GM12878 (cell line): ENCODE data around the gene EXOC4. TPM values are rescaled to one million over a fixed set of nuclear protein-coding genes. Genes with fewer than 3 reads are reported as not detected.
A peak's percentile ranks its signal among the peaks of the same experiment; 100 is the strongest.

Source experiments
- ATAC-seq: fragments of 200-7000 bp; cut with Tn5 transposase; 3 replicates; pipeline ENCODE4 v1.9.1; 2020; ENCODE audit warnings: mild to moderate bottlenecking, moderate library complexity
- BruUV-seq: library from RNA; stranded (reverse); fragments of 400-500 nt; replicated peaks from 2 replicates; lab custom pipeline; 2021; lab: Mats Ljungman, UMichigan
- CTCF ChIA-PET: fragments of 300-600 bp; sonication (Branson Sonifier 250); formaldehyde crosslinking; extraction: SDS; loops from one replicate; lab custom pipeline; 2021; ENCODE audit warnings: inconsistent platforms; lab: Yijun Ruan, JAX
- POLR2A ChIA-PET: fragments of 350-600 bp; formaldehyde crosslinking; extraction: SDS; loops from one replicate; lab custom pipeline; 2021; ENCODE audit warnings: inconsistent platforms; lab: Charles Lee
- RAD21 ChIA-PET: fragments of 300-600 bp; sonication (Branson Sonifier 250); formaldehyde crosslinking; loops from one replicate; lab custom pipeline; 2023; ENCODE audit warnings: antibody characterized with exemption; ENCODE audit not compliant: unreplicated experiment; lab: Charles Lee
- SMC1A ChIA-PET: fragments of 300-600 bp; sonication (Branson Sonifier 250); formaldehyde crosslinking; loops from one replicate; lab custom pipeline; 2023; ENCODE audit not compliant: unreplicated experiment, uncharacterized antibody; lab: Charles Lee
- DNase-seq: peaks from one replicate; pipeline ENCODE4 v3.0.0-alpha.2; 2011; ENCODE audit warnings: low read depth, low spot score
- FAIRE-seq: peaks from 3 replicates; lab custom pipeline; 2011; peaks lifted over from hg19 to GRCh38; lab: Jason Lieb, UNC
- H2AFZ ChIP-seq: 2 replicates; pipeline ENCODE4 v1.6.0; 2011; ENCODE audit warnings: low read depth, low read length, control low read depth; ENCODE audit not compliant: control insufficient read depth
- H3K27ac ChIP-seq: 2 replicates; pipeline ENCODE4 v1.5.1; 2011; ENCODE audit warnings: control low read depth; ENCODE audit not compliant: control insufficient read depth, insufficient read depth
- H3K27me3 ChIP-seq, 2 experiments: replicated peaks in 1 of 2; 2 replicates each; pipeline versions ENCODE4 v1.6.0 to v1.6.1; 2011; ENCODE audit warnings: low read length in 1 of 2; ENCODE audit not compliant: control insufficient read depth in 2 of 2, insufficient read depth in 2 of 2
- H3K36me3 ChIP-seq, 2 experiments: 2 replicates each; pipeline ENCODE4 v1.5.1; 2011; ENCODE audit warnings: low read length in 1 of 2; ENCODE audit not compliant: control insufficient read depth in 2 of 2, insufficient read depth in 2 of 2
- H3K4me1 ChIP-seq: 2 replicates; pipeline ENCODE4 v1.6.1; 2011; ENCODE audit warnings: mild to moderate bottlenecking, low read length, moderate library complexity, mixed read lengths; ENCODE audit not compliant: control insufficient read depth, insufficient read depth
- H3K4me2 ChIP-seq: 2 replicates; pipeline ENCODE4 v1.6.0; 2011; ENCODE audit warnings: control low read depth; ENCODE audit not compliant: control insufficient read depth, insufficient read depth
- H3K4me3 ChIP-seq: fragments of 200-600 bp; sonication (generic); 2 replicates; pipeline ENCODE4 v1.5.1; 2016
- H3K79me2 ChIP-seq: 2 replicates; pipeline ENCODE4 v1.6.0; 2011; ENCODE audit warnings: low read length; ENCODE audit not compliant: control insufficient read depth, insufficient read depth
- H3K9ac ChIP-seq: 2 replicates; pipeline ENCODE4 v1.8.0; 2011; ENCODE audit warnings: low read length, control low read depth, mixed read lengths; ENCODE audit not compliant: control insufficient read depth, insufficient read depth
- H3K9me3 ChIP-seq: replicated peaks from 3 replicates; pipeline ENCODE4 v1.5.1; 2011; ENCODE audit warnings: mild to moderate bottlenecking, low read length; ENCODE audit not compliant: control insufficient read depth, insufficient read depth
- H4K20me1 ChIP-seq: 2 replicates; pipeline ENCODE4 v1.6.0; 2011; ENCODE audit not compliant: control insufficient read depth, insufficient read depth
- BRCA1 ChIP-seq: IDR thresholded peaks from 2 replicates; pipeline ENCODE4 v1.6.1; 2011; ENCODE audit warnings: low read depth, low read length, improper control_type of control experiment
- CEBPB ChIP-seq, 2 experiments: fragments of 150-350 bp in 1 of 2; IDR thresholded peaks; 2 replicates each; pipeline ENCODE4 v1.6.1; 2012 to 2014; ENCODE audit warnings: low read depth in 2 of 2, low read length in 2 of 2, borderline replicate concordance in 1 of 2, inconsistent platforms in 1 of 2
- CHD4 ChIP-seq: fragments of 200-600 bp; sonication (generic); IDR thresholded peaks from 2 replicates; pipeline ENCODE4 v1.6.1; 2016; ENCODE audit warnings: mild to moderate bottlenecking
- GATAD2B ChIP-seq: fragments of 450-650 bp; conservative IDR thresholded peaks from 2 replicates; pipeline ENCODE4 v1.6.1; 2017; ENCODE audit warnings: low read depth, mild to moderate bottlenecking, moderate library complexity
- HDAC6 ChIP-seq: fragments of 200-600 bp; sonication (generic); IDR thresholded peaks from one replicate; pipeline ENCODE4 v1.8.0; 2017; ENCODE audit warnings: antibody characterized with exemption; ENCODE audit not compliant: unreplicated experiment
- MXI1 ChIP-seq: fragments of 150-350 bp; IDR thresholded peaks from 2 replicates; pipeline ENCODE4 v1.6.1; 2011; ENCODE audit warnings: low read depth, mild to moderate bottlenecking, inconsistent platforms, low read length, improper control_type of control experiment
- NFYB ChIP-seq: IDR thresholded peaks from 2 replicates; pipeline ENCODE4 v1.6.1; 2011; ENCODE audit warnings: low read depth, mild to moderate bottlenecking, low read length, improper control_type of control experiment, moderate library complexity; ENCODE audit not compliant: insufficient read depth
- NR2C2 ChIP-seq: IDR thresholded peaks from 2 replicates; pipeline ENCODE4 v1.6.1; 2011; ENCODE audit warnings: borderline replicate concordance, low read depth; ENCODE audit not compliant: control insufficient read depth, insufficient read length
- NR2F1 ChIP-seq: fragments of 450-650 bp; conservative IDR thresholded peaks from 2 replicates; pipeline ENCODE4 v1.6.1; 2017; ENCODE audit warnings: mild to moderate bottlenecking
- TAF1 ChIP-seq: IDR thresholded peaks from 2 replicates; pipeline ENCODE4 v1.6.1; 2011; ENCODE audit warnings: mild to moderate bottlenecking, low read depth, low read length, borderline replicate concordance
- ZNF207 ChIP-seq: fragments of 450-650 bp; IDR thresholded peaks from 2 replicates; pipeline ENCODE4 v1.6.1; 2014; ENCODE audit warnings: antibody characterized with exemption, mild to moderate bottlenecking, borderline replicate concordance
- WGBS: methylation state at CpG from one replicate; pipeline ENCODE4 v1.1.6; 2016; ENCODE audit warnings: low lambda C conversion rate; ENCODE audit not compliant: insufficient replicate concordance, insufficient coverage; ENCODE audit errors: missing lambda C conversion rate; 5-methylcytosine and 5-hydroxymethylcytosine counted together
- in situ Hi-C: fragments of 300-500 bp; cut with MboI; formaldehyde crosslinking; loops from 9 replicates; pipeline ENCODE4 v1.14.3; 2018; ENCODE audit warnings: mixed read lengths
- intact Hi-C: fragments of 100-400 bp; cut with micrococcal nuclease; formaldehyde crosslinking; loops from one replicate; pipeline ENCODE4 v1.14.2; 2022; ENCODE audit not compliant: unreplicated experiment
- polyA plus RNA-seq, 11 experiments: library from polyadenylated mRNA; depleted of rRNA in 4 of 11; unstranded in 6 of 11; stranded (reverse) in 5 of 11; fragments of >200 nt; fragmentation: Nextera tagmentation in 4 of 11; fragmentation: Illumina TruSeq in 1 of 11; extraction: Ambion mirVana in 4 of 11; extraction: Trizol in 1 of 11; gene quantifications; 1 replicate in 1 of 11; 2 replicates in 10 of 11; pipeline versions ENCODE4 v1.2.1 to v1.2.3, GENCODE V29; 2011 to 2016; ENCODE audit warnings: inconsistent platforms in 2 of 11, missing spikeins in 2 of 11, low read depth in 1 of 11
- total RNA-seq, 4 experiments: library from RNA; depleted of rRNA in 3 of 4; stranded (reverse); fragments of >200 nt in 3 of 4; fragmentation: Illumina TruSeq in 1 of 4; extraction: Trizol in 1 of 4; gene quantifications; 2 replicates each; pipeline versions ENCODE4 v1.2.1 to v1.2.3, GENCODE V29; 2013 to 2021
- TF ChIP-seq, protein P1 (sequence below): IDR thresholded peaks from 2 replicates; pipeline ENCODE4 v1.6.1; 2012; ENCODE audit warnings: low read depth, low read length, improper control_type of control experiment

EXOC4 gene
- total and polyA plus RNA-seq, 10 of the 15 experiments (the other 5 are each of a cell fraction or from before 2014, with no cell fraction given): 13.2 to 44.5 (median 29.6) TPM

- FAIRE-seq: peak; percentile 41
- no peaks in the 10 kb centered on the region for H4K20me1 ChIP-seq
- H3K4me3 ChIP-seq: no peak overlapping the region
- H3K79me2 ChIP-seq: no peaks in the 10 kb centered on the region
- ChIA-PET SMC1A (no interaction called here), POLR2A (no interaction called here), CTCF (no interaction called here), RAD21 (no interaction called here)
- H3K4me1 ChIP-seq: no peaks in the 10 kb centered on the region
- 92% methylated on average over 3 of the region's 3 CpGs for WGBS
- no peak overlapping the region for H3K27ac ChIP-seq
- no peaks in the 10 kb centered on the region for H3K9me3 ChIP-seq
- no peaks in the 10 kb centered on the region for H3K27me3 ChIP-seq
- BruUV-seq: no TSS peak
- H3K36me3 ChIP-seq: no peaks in the 10 kb centered on the region
- no peak overlapping the region for H3K4me2 ChIP-seq
- ATAC-seq: no peak
- no peak for DNase-seq
- H3K9ac ChIP-seq: no peak overlapping the region
- TF ChIP-seq BRCA1 (no peak), NFYB (no peak), NR2F1 (no peak), CHD4 (no peak), ZNF207 (no peak), GATAD2B (no peak), TAF1 (no peak), CEBPB (IDR thresholded peaks at IDR 0.05; ENCODE audit: borderline replicate concordance in 1 of 2, low read depth in 2 of 2, low read length in 2 of 2) (no peak), MXI1 (no peak), NR2C2 (no peak), HDAC6 (no peak)
- TF ChIP-seq, protein P1, sequence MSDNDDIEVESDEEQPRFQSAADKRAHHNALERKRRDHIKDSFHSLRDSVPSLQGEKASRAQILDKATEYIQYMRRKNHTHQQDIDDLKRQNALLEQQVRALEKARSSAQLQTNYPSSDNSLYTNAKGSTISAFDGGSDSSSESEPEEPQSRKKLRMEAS: no peak
- intact Hi-C loops (no loop called here), in situ Hi-C loops (no loop called here)
- H2AFZ ChIP-seq: no peak overlapping the region
These were observed 372.2 kb downstream of the EXOC4 start for GRCh38 chr7:133625046-133625445.
